Vagina (tissue), 2 donors: ENCODE results near the gene MRPS33.

Experiments used
- CTCF ChIP-seq, 3 experiments: fragments of 450-650 bp in 2 of 3; fragments of 200-600 bp in 1 of 3; sonication (generic) in 1 of 3; IDR thresholded peaks; one replicate each; pipeline ENCODE4 v1.5.1; 2017 to 2019; ENCODE audit warnings: antibody characterized with exemption in 3 of 3, mild to moderate bottlenecking in 2 of 3, moderate library complexity in 2 of 3
- POLR2A ChIP-seq, 2 donors: fragments of 450-650 bp; IDR thresholded peaks; one replicate each; pipeline ENCODE4 v1.6.1; 2017; ENCODE audit warnings: antibody characterized with exemption in 2 of 2, mild to moderate bottlenecking in 2 of 2, moderate library complexity in 2 of 2

- TF ChIP-seq POLR2A (IDR thresholded peaks at IDR 0.05) (no peak), CTCF (IDR thresholded peaks at IDR 0.05) (no peak)
Measured at GRCh38 chr7:140998715-140999114, 16.0 kb downstream of the MRPS33 start.
